Prostate gland (tissue), 2 donors: ENCODE results near the gene C2orf74. TPM values are rescaled to one million over a fixed set of nuclear protein-coding genes. Genes with fewer than 3 reads are reported as not detected.
"Not testable (repeated sequence)": the region's sequence is repeated elsewhere in the genome, so short reads cannot be mapped to it uniquely, and the experiment has no call there.

Experiments
- DNase-seq: peaks from one replicate; pipeline ENCODE4 v3.0.0-alpha.2; 2019; ENCODE audit warnings: low spot score
- H3K27ac ChIP-seq, 2 donors: fragments of 200-600 bp; sonication (generic); 2 replicates each; pipeline ENCODE4 v1.5.1; 2017 to 2019
- H3K27me3 ChIP-seq: fragments of 200-600 bp; sonication (generic); replicated peaks from 2 replicates; pipeline ENCODE4 v1.5.1; 2019; ENCODE audit not compliant: insufficient read depth
- H3K36me3 ChIP-seq, 2 donors: fragments of 200-600 bp; sonication (generic); 1 replicate in 1 of 2; 2 replicates in 1 of 2; pipeline versions ENCODE4 v1.5.1 to v1.8.1; 2017 to 2019
- H3K4me1 ChIP-seq: fragments of 200-600 bp; sonication (generic); replicated peaks from 2 replicates; pipeline ENCODE4 v1.5.1; 2019
- H3K4me3 ChIP-seq, 2 donors: fragments of 200-600 bp; sonication (generic); 2 replicates each; pipeline ENCODE4 v1.5.1; 2017 to 2019
- H3K9me3 ChIP-seq: fragments of 200-600 bp; sonication (generic); 2 replicates; pipeline ENCODE4 v1.5.1; 2017
- CTCF ChIP-seq, 4 experiments: fragments of 200-600 bp in 2 of 4; fragments of 450-650 bp in 2 of 4; sonication (generic) in 2 of 4; IDR thresholded peaks; 1 replicate in 3 of 4; 2 replicates in 1 of 4; pipeline ENCODE4 v1.5.1; 2016 to 2019; ENCODE audit warnings: antibody characterized with exemption in 4 of 4, mild to moderate bottlenecking in 2 of 4, moderate library complexity in 2 of 4
- POLR2A ChIP-seq: fragments of 450-650 bp; IDR thresholded peaks from one replicate; pipeline ENCODE4 v1.6.1; 2016; ENCODE audit warnings: antibody characterized with exemption, mild to moderate bottlenecking
- POLR2AphosphoS5 ChIP-seq: sonication (generic); formaldehyde crosslinking; IDR thresholded peaks from one replicate; pipeline ENCODE4 v1.6.1; 2017; ENCODE audit warnings: antibody characterized with exemption
- WGBS: methylation state at CpG from one replicate; pipeline ENCODE4 v1.1.5; 2018; 5-methylcytosine and 5-hydroxymethylcytosine counted together
- intact Hi-C: fragments of 100-400 bp; cut with DNase I; formaldehyde crosslinking; loops from one replicate; pipeline ENCODE4 v1.14.2; 2022
- total RNA-seq, 2 donors: library from RNA; depleted of rRNA; stranded (reverse); fragments of >200 nt; gene quantifications; one replicate each; pipeline ENCODE4 v1.1.0, GENCODE V29; 2016

Gene C2orf74
- total RNA-seq, 2 donors from 2014 or later = 12.0 to 22.1 TPM

GRCh38 chr2:61125798-61126197, 36.2 kb upstream of the C2orf74 start:
- Histone ChIP-seq H3K9me3 (no peaks in the 10 kb centered on the region), H3K4me3 (no peak overlapping the region), H3K4me1 (no peaks in the 10 kb centered on the region), H3K36me3 (no peaks in the 10 kb centered on the region), H3K27ac (no peak overlapping the region), H3K27me3 (no peaks in the 10 kb centered on the region)
- 81% methylated on average over 3 of the region's 3 CpGs for WGBS
- intact Hi-C loops = no loop called here
- no peak for TF ChIP-seq POLR2A
- no peak for TF ChIP-seq POLR2AphosphoS5
- no peak for TF ChIP-seq CTCF (IDR thresholded peaks at IDR 0.05)
- DNase-seq = no peak

GRCh38 chr2:61128122-61128521, 33.9 kb upstream of the C2orf74 start:
- DNase-seq, H3K27ac ChIP-seq, H3K27me3 ChIP-seq, H3K36me3 ChIP-seq, H3K4me3 ChIP-seq, H3K4me1 ChIP-seq, intact Hi-C loops, H3K9me3 ChIP-seq: not testable (repeated sequence)
- WGBS = 98% methylated on average over 6 of the region's 6 CpGs

- no peak for DNase-seq
- no peaks in the 10 kb centered on the region for H3K27me3 ChIP-seq
- intact Hi-C loops = no loop called here
- no peaks in the 10 kb centered on the region for H3K9me3 ChIP-seq
- H3K4me1 ChIP-seq = no peaks in the 10 kb centered on the region
- H3K27ac ChIP-seq = no peak overlapping the region
- no peak for TF ChIP-seq POLR2A
- TF ChIP-seq POLR2AphosphoS5 = no peak
- no peak overlapping the region for H3K4me3 ChIP-seq
- WGBS = 48% methylated on average over 4 of the region's 4 CpGs
- H3K36me3 ChIP-seq = no peaks in the 10 kb centered on the region
These were observed 27.8 kb upstream of the C2orf74 start for GRCh38 chr2:61134141-61134540.

GRCh38 chr2:61135510-61135909, 26.5 kb upstream of the C2orf74 start:
- Histone ChIP-seq H3K9me3 (no peaks in the 10 kb centered on the region), H3K4me3 (no peak overlapping the region), H3K4me1 (no peaks in the 10 kb centered on the region), H3K36me3 (no peaks in the 10 kb centered on the region), H3K27ac (no peak overlapping the region), H3K27me3 (no peaks in the 10 kb centered on the region)
- 6% methylated on average over 3 of the region's 3 CpGs for WGBS
- intact Hi-C loops = no loop called here
- no peak for DNase-seq
- TF ChIP-seq POLR2AphosphoS5 (no peak), CTCF (IDR thresholded peaks at IDR 0.05) (peak in 2 of 4 experiments; percentile 35 to 49)

- H3K36me3 ChIP-seq = no peaks in the 10 kb centered on the region
- WGBS = 91% methylated on average over 4 of the region's 4 CpGs
- H3K27ac ChIP-seq = no peak overlapping the region
- H3K4me1 ChIP-seq = no peaks in the 10 kb centered on the region
- no peak overlapping the region for H3K4me3 ChIP-seq
- no peaks in the 10 kb centered on the region for H3K9me3 ChIP-seq
- no peak for DNase-seq
- intact Hi-C loops = no loop called here
- no peaks in the 10 kb centered on the region for H3K27me3 ChIP-seq
- TF ChIP-seq POLR2AphosphoS5 (no peak), CTCF (IDR thresholded peaks at IDR 0.05) (no peak), POLR2A (no peak)
These were observed 23.1 kb upstream of the C2orf74 start for GRCh38 chr2:61138859-61139258.

- Histone ChIP-seq H3K9me3 (no peaks in the 10 kb centered on the region), H3K27ac (no peak overlapping the region), H3K27me3 (no peaks in the 10 kb centered on the region), H3K4me1 (no peaks in the 10 kb centered on the region), H3K4me3 (no peak overlapping the region), H3K36me3 (no peaks in the 10 kb centered on the region)
- no peak for TF ChIP-seq POLR2A
- TF ChIP-seq POLR2AphosphoS5 = no peak
- TF ChIP-seq CTCF (IDR thresholded peaks at IDR 0.05) = no peak
- intact Hi-C loops = loop anchor here (10.0 kb wide), 1 partner anchor 624 kb away; no protein-coding TSS in a partner anchor
- 77% methylated on average over 1 of the region's 1 CpG for WGBS
- DNase-seq = no peak
These were observed 20.8 kb upstream of the C2orf74 start for GRCh38 chr2:61141151-61141550.
